ENCODE data around the gene NRL.

DNA sequence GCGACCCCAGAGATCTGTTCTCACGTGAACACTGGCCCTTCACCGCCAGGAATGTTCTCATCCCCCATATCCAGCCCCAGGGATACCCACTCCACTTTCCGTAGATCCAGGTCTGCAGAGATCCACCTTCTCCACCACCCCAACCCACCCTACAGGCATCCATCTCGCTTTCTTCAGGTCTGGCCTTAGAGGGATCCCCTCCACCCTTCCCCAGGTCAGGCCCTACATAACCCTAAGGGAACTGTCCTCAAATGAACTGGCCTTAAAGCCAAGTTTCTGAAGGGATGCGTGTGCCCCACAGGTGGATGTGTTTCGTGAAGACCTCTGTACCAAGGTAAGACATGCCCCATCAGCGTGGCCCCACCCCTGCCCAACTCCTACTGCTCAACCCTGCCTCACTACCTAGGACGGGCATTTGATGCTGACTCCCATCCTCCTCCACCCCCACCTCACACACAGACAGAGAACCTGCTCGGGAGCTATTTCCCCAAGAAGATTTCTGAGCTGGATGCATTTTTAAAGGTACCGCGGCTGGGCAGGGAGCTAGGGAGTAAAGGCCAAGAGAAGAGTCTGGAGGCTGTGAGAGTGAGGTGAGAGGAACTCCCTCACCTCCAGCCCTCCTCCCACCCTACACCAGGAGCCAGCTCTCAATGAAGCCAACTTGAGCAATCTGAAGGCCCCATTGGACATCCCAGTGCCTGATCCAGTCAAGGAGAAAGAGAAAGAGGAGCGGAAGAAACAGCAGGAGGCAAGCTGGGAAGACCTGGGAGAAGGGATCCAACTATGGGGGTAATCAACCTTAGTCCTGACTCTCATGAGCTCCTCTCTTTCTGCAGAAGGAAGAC, 22.2 kb upstream of the NRL start:
- TF ChIP-seq, protein P1, sequence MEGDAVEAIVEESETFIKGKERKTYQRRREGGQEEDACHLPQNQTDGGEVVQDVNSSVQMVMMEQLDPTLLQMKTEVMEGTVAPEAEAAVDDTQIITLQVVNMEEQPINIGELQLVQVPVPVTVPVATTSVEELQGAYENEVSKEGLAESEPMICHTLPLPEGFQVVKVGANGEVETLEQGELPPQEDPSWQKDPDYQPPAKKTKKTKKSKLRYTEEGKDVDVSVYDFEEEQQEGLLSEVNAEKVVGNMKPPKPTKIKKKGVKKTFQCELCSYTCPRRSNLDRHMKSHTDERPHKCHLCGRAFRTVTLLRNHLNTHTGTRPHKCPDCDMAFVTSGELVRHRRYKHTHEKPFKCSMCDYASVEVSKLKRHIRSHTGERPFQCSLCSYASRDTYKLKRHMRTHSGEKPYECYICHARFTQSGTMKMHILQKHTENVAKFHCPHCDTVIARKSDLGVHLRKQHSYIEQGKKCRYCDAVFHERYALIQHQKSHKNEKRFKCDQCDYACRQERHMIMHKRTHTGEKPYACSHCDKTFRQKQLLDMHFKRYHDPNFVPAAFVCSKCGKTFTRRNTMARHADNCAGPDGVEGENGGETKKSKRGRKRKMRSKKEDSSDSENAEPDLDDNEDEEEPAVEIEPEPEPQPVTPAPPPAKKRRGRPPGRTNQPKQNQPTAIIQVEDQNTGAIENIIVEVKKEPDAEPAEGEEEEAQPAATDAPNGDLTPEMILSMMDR (IDR thresholded peaks at IDR 0.05) = no peak
- no peak for TF ChIP-seq POLR2A (IDR thresholded peaks at IDR 0.05)
- TF ChIP-seq POLR2AphosphoS5 (IDR thresholded peaks at IDR 0.05) = no peak
- no peak for TF ChIP-seq EP300 (IDR thresholded peaks at IDR 0.05)
